Pancreas (tissue), 10 donors: Measurements from ENCODE around the gene APBB2. TPM values are rescaled to one million over a fixed set of nuclear protein-coding genes. Genes with fewer than 3 reads are reported as not detected.
A peak's percentile ranks its signal among the peaks of the same experiment; 100 is the strongest.

Source experiments
- ATAC-seq, 4 donors: fragments of 200-7000 bp; cut with Tn5 transposase; one replicate each; pipeline versions ENCODE4 v1.8.0 to v1.9.1; 2020; ENCODE audit warnings: mild to moderate bottlenecking in 4 of 4, moderate library complexity in 4 of 4
- DNase-seq, 6 donors: peaks; one replicate each; pipeline ENCODE4 v3.0.0-alpha.2; 2020
- FAIRE-seq: peaks from 2 replicates; lab custom pipeline; 2012; peaks lifted over from hg19 to GRCh38; lab: Jason Lieb, UNC
- H3K27ac ChIP-seq, 4 donors: fragments of 200-600 bp; sonication (generic); 1 replicate in 3 of 4; 2 replicates in 1 of 4; pipeline versions ENCODE4 v1.5.0 to v1.8.0; 2020
- H3K27me3 ChIP-seq, 4 donors: fragments of 200-600 bp; one replicate each; pipeline ENCODE4 v1.8.0; 2021
- H3K36me3 ChIP-seq, 3 donors: fragments of 200-600 bp; sonication (generic) in 1 of 3; one replicate each; pipeline versions ENCODE4 v1.5.0 to v1.8.0; 2020 to 2021
- H3K4me1 ChIP-seq, 3 donors: fragments of 200-600 bp; one replicate each; pipeline ENCODE4 v1.8.0; 2021
- H3K4me3 ChIP-seq, 4 donors: fragments of 200-600 bp; sonication (generic) in 2 of 4; one replicate each; pipeline versions ENCODE4 v1.5.0 to v1.8.0; 2020 to 2021
- H3K9me3 ChIP-seq, 4 donors: fragments of 200-600 bp; one replicate each; pipeline ENCODE4 v1.8.0; 2021
- WGBS, 2 donors: extraction: QIAGEN DNeasy Blood & Tissue Kit; methylation state at CpG; one replicate each; pipeline ENCODE4 v1.1.7; 2013; 5-methylcytosine and 5-hydroxymethylcytosine counted together
- intact Hi-C, 3 donors: fragments of 100-400 bp; cut with DNase I; formaldehyde crosslinking; loops; one replicate each; pipeline versions ENCODE4 v1.11.1 to v1.14.2; 2022
- polyA plus RNA-seq, 2 donors: library from polyadenylated mRNA; stranded (reverse); fragments of 200-250 nt; gene quantifications; one replicate each; pipeline ENCODE4 v1.2.3, GENCODE V29; 2013
- total RNA-seq, 6 donors: library from RNA; stranded (reverse); fragmentation: NEBNext Ultra II Directional in 4 of 6; extraction: Animal tissue kit (Norgen Biotek cat#: 25700) in 4 of 6; gene quantifications; one replicate each; pipeline versions ENCODE4 v1.2.1 to v1.2.4, GENCODE V29; 2021 to 2023
- TF ChIP-seq, protein P1 (sequence below), 4 donors: fragments of 200-600 bp; sonication (generic) in 3 of 4; IDR thresholded peaks; one replicate each; pipeline versions ENCODE4 v1.5.0 to v1.8.0; 2021; ENCODE audit warnings: antibody characterized with exemption in 4 of 4
- donor health status: healthy with polysubstance abuse.
- donor health status: DM: no; HTN: no; CAD: no; lungs with moderate emphysema.
- donor health status: DM: no; HTN: no; CAD: no.
- donor health status: control.
- donor health status: control.
- donor health status: Bipolar disorder and iron deficiency.
- donor health status: DM: yes; HTN: yes; CAD: no.
- donor health status: DM: no; HTN: no; CAD: no.
- donor health status: DM: no; HTN: no; CAD: no.
- donor health status: DM: yes; HTN: yes; CAD: no.

APBB2 gene
- total and polyA plus RNA-seq, 8 donors = 9.1 to 21.6 (median 11.5) TPM

- 74 to 82% methylated on average over 16 of the region's 16 CpGs for WGBS, 2 donors
- Histone ChIP-seq H3K4me3 (peak overlapping the region in 2 of 4 donors; percentile 18 to 43), H3K4me1 (no peaks in the 10 kb centered on the region), H3K9me3 (no peaks in the 10 kb centered on the region), H3K27me3 (no peaks in the 10 kb centered on the region), H3K27ac (no peak overlapping the region), H3K36me3 (no peaks in the 10 kb centered on the region)
- TF ChIP-seq, protein P1, sequence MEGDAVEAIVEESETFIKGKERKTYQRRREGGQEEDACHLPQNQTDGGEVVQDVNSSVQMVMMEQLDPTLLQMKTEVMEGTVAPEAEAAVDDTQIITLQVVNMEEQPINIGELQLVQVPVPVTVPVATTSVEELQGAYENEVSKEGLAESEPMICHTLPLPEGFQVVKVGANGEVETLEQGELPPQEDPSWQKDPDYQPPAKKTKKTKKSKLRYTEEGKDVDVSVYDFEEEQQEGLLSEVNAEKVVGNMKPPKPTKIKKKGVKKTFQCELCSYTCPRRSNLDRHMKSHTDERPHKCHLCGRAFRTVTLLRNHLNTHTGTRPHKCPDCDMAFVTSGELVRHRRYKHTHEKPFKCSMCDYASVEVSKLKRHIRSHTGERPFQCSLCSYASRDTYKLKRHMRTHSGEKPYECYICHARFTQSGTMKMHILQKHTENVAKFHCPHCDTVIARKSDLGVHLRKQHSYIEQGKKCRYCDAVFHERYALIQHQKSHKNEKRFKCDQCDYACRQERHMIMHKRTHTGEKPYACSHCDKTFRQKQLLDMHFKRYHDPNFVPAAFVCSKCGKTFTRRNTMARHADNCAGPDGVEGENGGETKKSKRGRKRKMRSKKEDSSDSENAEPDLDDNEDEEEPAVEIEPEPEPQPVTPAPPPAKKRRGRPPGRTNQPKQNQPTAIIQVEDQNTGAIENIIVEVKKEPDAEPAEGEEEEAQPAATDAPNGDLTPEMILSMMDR (IDR thresholded peaks at IDR 0.05) = no peak
- FAIRE-seq (no peak), DNase-seq (no peak), ATAC-seq (no peak)
- intact Hi-C loops = no loop called here
These were observed 358.0 kb downstream of the APBB2 start for GRCh38 chr4:40856277-40856839.

GRCh38 chr4:40850496-40850895 is 363.8 kb downstream of the APBB2 start:
- H3K4me3 ChIP-seq = no peak overlapping the region
- H3K27ac ChIP-seq = no peak overlapping the region
- no peak for FAIRE-seq
- no peaks in the 10 kb centered on the region for H3K4me1 ChIP-seq
- intact Hi-C loops = no loop called here
- no peaks in the 10 kb centered on the region for H3K9me3 ChIP-seq
- 82 to 87% methylated on average over 4 of the region's 4 CpGs for WGBS, 2 donors
- no peak for ATAC-seq
- no peaks in the 10 kb centered on the region for H3K36me3 ChIP-seq
- no peak for DNase-seq
- TF ChIP-seq, protein P1 (IDR thresholded peaks at IDR 0.05) = no peak
- H3K27me3 ChIP-seq = no peaks in the 10 kb centered on the region

- H3K36me3 ChIP-seq = no peaks in the 10 kb centered on the region
- H3K27ac ChIP-seq = no peak overlapping the region
- intact Hi-C loops = no loop called here
- H3K9me3 ChIP-seq = no peaks in the 10 kb centered on the region
- 87 to 89% methylated on average over 3 of the region's 3 CpGs for WGBS, 2 donors
- DNase-seq = no peak
- H3K4me1 ChIP-seq = no peaks in the 10 kb centered on the region
- H3K27me3 ChIP-seq = no peaks in the 10 kb centered on the region
- no peak overlapping the region for H3K4me3 ChIP-seq
- TF ChIP-seq, protein P1 (IDR thresholded peaks at IDR 0.05) = no peak
- ATAC-seq = no peak
- no peak for FAIRE-seq
These were observed 365.4 kb downstream of the APBB2 start for GRCh38 chr4:40848940-40849339.

GRCh38 chr4:40848251-40848650 is 366.1 kb downstream of the APBB2 start:
- DNase-seq = no peak
- FAIRE-seq = no peak
- no peaks in the 10 kb centered on the region for H3K36me3 ChIP-seq
- no peak overlapping the region for H3K27ac ChIP-seq
- ATAC-seq = no peak
- H3K4me1 ChIP-seq = no peaks in the 10 kb centered on the region
- intact Hi-C loops = no loop called here
- H3K27me3 ChIP-seq = no peaks in the 10 kb centered on the region
- 79% methylated on average over 5 of the region's 5 CpGs for WGBS, 2 donors
- H3K9me3 ChIP-seq = no peaks in the 10 kb centered on the region
- TF ChIP-seq, protein P1 (IDR thresholded peaks at IDR 0.05) = no peak
- H3K4me3 ChIP-seq = no peak overlapping the region

DNA sequence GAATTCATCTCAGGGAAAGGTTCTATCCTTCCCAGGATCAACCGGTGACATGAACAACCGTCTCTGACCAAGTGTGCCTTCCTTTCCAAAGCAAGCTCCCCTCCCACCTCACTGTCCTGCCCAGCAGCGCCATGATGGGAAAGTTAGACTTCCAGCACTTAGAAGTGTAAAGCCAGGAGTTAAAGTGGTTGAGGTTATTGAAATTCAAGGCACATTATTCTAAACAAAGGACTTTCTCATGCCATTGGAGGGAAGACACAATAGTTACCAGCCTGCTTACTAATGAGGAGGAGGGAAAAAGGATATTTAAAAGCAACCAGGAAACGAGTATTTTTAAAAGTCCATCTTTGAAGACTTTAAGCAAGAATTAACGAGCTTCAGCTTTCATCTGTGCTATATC is 367.8 kb downstream of the APBB2 start:
- intact Hi-C loops = no loop called here
- no peak for FAIRE-seq

More for the DNA sequence above, 367.8 kb downstream of the APBB2 start:
- DNase-seq (no peak), ATAC-seq (no peak)
- no peak overlapping the region for H3K4me3 ChIP-seq
- no peaks in the 10 kb centered on the region for H3K4me1 ChIP-seq
- H3K36me3 ChIP-seq = no peaks in the 10 kb centered on the region
- H3K27me3 ChIP-seq = no peaks in the 10 kb centered on the region
- TF ChIP-seq, protein P1 (IDR thresholded peaks at IDR 0.05) = no peak
- H3K27ac ChIP-seq = no peak overlapping the region
- WGBS, 2 donors = 92 to 94% methylated on average over 5 of the region's 5 CpGs
- no peaks in the 10 kb centered on the region for H3K9me3 ChIP-seq
